ENCODE results near the gene ATRIP. TPM values are rescaled to one million over a fixed set of nuclear protein-coding genes. Genes with fewer than 3 reads are reported as not detected.
A peak's percentile ranks its signal among the peaks of the same experiment; 100 is the strongest.

ATRIP gene
- total RNA-seq, 4 donors from 2014 or later: 5.3 to 11.5 (median 7.5) TPM

DNA sequence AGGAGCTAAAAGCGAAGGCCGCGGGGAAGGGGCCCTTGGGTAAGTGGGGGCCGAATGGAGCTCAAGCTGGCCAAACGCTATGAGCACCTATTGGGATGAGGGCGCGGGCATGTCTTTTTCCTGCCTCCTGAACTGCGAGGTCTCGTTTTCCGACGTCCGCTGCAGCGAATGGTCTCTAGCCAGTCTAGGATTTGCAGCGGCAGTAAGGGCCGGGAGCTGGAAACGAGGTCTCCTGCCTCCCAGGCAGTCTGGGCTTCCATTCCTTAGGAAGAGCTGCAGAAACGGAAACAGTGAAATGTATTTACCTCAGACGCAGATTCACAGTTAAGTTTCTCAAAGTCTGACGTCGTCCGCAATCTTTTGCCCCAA is 6.0 kb upstream of the ATRIP start:
- Histone ChIP-seq H3K4me1 (peaks cover 0 to 16% of the 10 kb centered on the region in 2 donors), H3K4me3 (peak overlapping the region; percentile 55 to 92), H3K27me3 (no peaks in the 10 kb centered on the region), H3K9me3 (no peaks in the 10 kb centered on the region), H3K36me3 (no peaks in the 10 kb centered on the region), H3K27ac (peak overlapping the region; percentile 87 to 90)
- TF ChIP-seq, protein P1, sequence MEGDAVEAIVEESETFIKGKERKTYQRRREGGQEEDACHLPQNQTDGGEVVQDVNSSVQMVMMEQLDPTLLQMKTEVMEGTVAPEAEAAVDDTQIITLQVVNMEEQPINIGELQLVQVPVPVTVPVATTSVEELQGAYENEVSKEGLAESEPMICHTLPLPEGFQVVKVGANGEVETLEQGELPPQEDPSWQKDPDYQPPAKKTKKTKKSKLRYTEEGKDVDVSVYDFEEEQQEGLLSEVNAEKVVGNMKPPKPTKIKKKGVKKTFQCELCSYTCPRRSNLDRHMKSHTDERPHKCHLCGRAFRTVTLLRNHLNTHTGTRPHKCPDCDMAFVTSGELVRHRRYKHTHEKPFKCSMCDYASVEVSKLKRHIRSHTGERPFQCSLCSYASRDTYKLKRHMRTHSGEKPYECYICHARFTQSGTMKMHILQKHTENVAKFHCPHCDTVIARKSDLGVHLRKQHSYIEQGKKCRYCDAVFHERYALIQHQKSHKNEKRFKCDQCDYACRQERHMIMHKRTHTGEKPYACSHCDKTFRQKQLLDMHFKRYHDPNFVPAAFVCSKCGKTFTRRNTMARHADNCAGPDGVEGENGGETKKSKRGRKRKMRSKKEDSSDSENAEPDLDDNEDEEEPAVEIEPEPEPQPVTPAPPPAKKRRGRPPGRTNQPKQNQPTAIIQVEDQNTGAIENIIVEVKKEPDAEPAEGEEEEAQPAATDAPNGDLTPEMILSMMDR (IDR thresholded peaks at IDR 0.05): no peak
- TF ChIP-seq POLR2A (IDR thresholded peaks at IDR 0.05): no peak
- DNase-seq: no peak
- intact Hi-C loops (cut with DNase I; ENCODE audit: low total_unique reads): no loop called here

DNA sequence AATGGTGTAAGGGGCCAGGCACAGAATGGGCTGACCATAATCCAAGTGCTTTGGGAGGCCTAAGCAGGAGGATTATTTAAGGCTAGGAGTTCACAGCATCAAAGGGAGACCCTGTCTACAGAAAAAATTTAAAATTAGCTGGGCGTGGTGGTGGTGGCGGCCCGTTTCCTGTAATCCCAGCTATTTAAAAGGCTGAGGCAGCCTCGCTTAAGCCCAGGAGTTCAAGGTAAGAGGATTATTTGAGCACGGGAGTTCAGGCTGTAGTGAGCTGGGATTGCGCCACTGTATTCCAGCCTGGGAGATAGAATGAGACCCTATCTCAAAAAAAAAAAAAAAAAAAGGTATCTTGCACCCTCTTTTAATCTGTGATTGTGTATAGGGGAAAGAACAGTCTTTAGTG is 4.6 kb upstream of the ATRIP start:
- Histone ChIP-seq H3K4me1 (peaks cover 5 to 21% of the 10 kb centered on the region in 2 donors), H3K27me3 (no peaks in the 10 kb centered on the region), H3K9me3 (no peaks in the 10 kb centered on the region), H3K27ac (peak overlapping the region in 1 of 2 donors; percentile 8), H3K36me3 (no peaks in the 10 kb centered on the region), H3K4me3 (no peak overlapping the region)
- DNase-seq: no peak
- intact Hi-C loops (cut with DNase I; ENCODE audit: low total_unique reads): no loop called here
- TF ChIP-seq POLR2A (IDR thresholded peaks at IDR 0.05): no peak
- TF ChIP-seq, protein P1 (IDR thresholded peaks at IDR 0.05): no peak

DNA sequence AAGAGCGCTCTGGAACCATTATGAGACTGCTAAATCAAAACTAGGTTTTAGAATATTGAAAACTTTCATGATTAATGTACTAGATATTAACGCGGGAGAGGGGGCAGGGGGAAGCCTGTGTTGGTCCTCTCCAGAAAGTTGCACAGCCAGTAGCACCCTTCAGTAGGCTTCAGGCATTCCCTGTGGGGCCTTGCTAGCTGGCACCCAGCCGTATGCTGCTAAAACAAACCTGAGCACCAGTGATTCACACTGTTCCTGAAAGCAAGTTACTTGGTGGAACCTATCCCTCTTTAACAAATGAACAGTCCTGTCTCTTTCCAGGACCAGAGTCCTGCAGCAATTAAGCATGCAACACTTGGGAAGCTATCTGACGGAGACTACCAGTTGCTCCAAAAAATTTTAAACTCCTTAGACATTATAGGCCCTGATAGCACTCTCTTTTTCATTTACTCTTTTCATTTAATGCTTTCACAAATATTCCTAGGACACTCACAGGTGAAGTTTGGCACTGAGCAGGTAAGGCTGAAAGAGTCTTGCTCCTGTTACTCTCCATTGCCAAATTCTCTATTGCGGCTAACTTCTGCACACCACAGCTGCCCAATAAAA is 1.2 kb upstream of the ATRIP start:
- H3K36me3 ChIP-seq: no peaks in the 10 kb centered on the region
- intact Hi-C loops (cut with DNase I; ENCODE audit: low total_unique reads): no loop called here
- DNase-seq: no peak
- H3K27me3 ChIP-seq: no peaks in the 10 kb centered on the region
- H3K9me3 ChIP-seq: no peaks in the 10 kb centered on the region
- H3K4me1 ChIP-seq: peaks cover 5 to 28% of the 10 kb centered on the region in 2 donors
- no peak overlapping the region for H3K27ac ChIP-seq
- TF ChIP-seq, protein P1 (IDR thresholded peaks at IDR 0.05): no peak
- TF ChIP-seq POLR2A (IDR thresholded peaks at IDR 0.05): no peak
- no peak overlapping the region for H3K4me3 ChIP-seq

DNA sequence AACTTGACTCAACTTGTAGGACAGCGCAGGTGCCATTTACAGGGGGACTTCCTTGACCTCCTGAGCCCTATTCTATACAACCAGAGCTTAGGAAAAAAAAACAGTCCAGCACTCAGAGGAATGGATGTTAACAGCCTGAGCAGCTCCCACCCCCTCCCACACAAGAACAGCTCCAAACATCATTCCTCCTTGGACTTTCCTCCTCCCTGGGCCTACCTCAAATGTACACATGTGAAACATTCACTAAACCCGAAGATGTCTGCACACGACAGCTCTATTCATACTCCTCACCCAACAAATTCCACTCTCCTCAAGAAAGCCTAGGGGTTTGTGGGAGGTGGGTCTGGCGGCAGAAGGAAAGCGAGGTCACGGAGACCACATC is 503 bp upstream of the ATRIP start:
- intact Hi-C loops (cut with DNase I; ENCODE audit: low total_unique reads): no loop called here
- Histone ChIP-seq H3K27ac (peak overlapping the region; percentile 85 to 93), H3K4me1 (peaks cover 5 to 25% of the 10 kb centered on the region in 2 donors), H3K36me3 (no peaks in the 10 kb centered on the region), H3K27me3 (no peaks in the 10 kb centered on the region), H3K9me3 (no peaks in the 10 kb centered on the region), H3K4me3 (peak overlapping the region; percentile 59 to 89)
- no peak for TF ChIP-seq POLR2A (IDR thresholded peaks at IDR 0.05)
- TF ChIP-seq, protein P1 (IDR thresholded peaks at IDR 0.05): no peak
- DNase-seq: no peak

DNA sequence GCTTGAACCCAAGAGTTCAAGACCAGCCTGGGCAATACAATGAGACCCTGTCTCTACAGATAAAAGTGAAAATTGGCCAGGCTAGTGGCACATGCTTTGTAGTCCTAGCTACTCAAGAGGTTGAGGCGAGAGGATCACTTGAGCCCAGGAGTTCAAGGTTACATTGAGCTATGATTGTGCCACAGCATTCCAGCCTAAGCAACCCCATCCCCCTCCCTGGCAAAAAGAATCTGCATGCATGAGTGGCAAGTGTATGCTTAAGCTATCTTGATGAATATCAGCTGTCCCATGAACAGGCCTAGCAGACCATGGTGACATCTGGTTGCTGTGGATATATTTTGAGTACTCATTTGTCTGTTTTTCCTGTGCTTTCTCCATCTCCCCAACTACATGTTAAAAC is 4.7 kb downstream of the ATRIP start:
- H3K36me3 ChIP-seq: no peaks in the 10 kb centered on the region
- intact Hi-C loops (cut with DNase I; ENCODE audit: low total_unique reads): no loop called here
- H3K9me3 ChIP-seq: no peaks in the 10 kb centered on the region
- H3K4me1 ChIP-seq: peaks cover 0 to 8% of the 10 kb centered on the region in 2 donors
- H3K27me3 ChIP-seq: no peaks in the 10 kb centered on the region
- H3K27ac ChIP-seq: no peak overlapping the region
- H3K4me3 ChIP-seq: no peak overlapping the region
- no peak for DNase-seq
- TF ChIP-seq, protein P1 (IDR thresholded peaks at IDR 0.05): no peak
- TF ChIP-seq POLR2A (IDR thresholded peaks at IDR 0.05): no peak

Data from uterus (tissue), 4 donors.